GM12874 (cell line): ENCODE data around the gene SH2B3.

Experiments used
- TF ChIP-seq, protein P1 (sequence below): IDR thresholded peaks from 2 replicates; pipeline ENCODE4 v1.5.1; 2011; ENCODE audit warnings: low read depth, mild to moderate bottlenecking, control low read depth, low read length, moderate library complexity; ENCODE audit not compliant: insufficient read depth

Gene SH2B3

DNA sequence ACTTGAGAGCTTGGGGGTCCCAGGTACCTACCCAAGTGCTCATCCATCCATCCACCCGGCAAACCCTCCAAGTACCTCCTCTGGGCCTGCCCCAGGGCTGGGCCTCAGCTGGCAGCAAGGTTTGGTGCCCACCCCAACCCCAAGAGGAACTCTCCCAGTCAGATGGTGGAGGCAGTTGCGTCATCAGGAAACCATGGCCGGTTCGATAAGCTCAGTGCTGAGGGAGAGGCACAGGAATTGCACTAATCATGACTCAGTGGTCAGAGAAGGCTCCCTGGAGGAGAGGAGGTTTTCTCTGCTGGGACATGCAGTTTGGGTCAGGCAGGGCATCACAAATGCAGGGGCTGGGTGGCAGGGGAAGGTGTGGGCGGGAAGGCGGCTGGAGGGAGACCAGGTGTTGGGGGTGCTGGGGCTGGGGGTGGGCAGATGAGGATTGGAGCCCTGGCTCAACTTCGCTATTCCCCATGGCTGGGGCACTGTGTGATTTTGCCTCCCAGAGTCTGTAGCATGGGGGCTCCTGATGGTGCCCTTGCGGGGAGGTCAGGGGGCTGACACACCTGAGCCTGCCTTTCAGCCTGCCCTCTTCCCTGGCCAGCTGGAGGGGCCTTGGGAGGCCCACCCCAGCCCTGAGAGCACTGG, 32.2 kb downstream of the SH2B3 start:
- TF ChIP-seq, protein P1, sequence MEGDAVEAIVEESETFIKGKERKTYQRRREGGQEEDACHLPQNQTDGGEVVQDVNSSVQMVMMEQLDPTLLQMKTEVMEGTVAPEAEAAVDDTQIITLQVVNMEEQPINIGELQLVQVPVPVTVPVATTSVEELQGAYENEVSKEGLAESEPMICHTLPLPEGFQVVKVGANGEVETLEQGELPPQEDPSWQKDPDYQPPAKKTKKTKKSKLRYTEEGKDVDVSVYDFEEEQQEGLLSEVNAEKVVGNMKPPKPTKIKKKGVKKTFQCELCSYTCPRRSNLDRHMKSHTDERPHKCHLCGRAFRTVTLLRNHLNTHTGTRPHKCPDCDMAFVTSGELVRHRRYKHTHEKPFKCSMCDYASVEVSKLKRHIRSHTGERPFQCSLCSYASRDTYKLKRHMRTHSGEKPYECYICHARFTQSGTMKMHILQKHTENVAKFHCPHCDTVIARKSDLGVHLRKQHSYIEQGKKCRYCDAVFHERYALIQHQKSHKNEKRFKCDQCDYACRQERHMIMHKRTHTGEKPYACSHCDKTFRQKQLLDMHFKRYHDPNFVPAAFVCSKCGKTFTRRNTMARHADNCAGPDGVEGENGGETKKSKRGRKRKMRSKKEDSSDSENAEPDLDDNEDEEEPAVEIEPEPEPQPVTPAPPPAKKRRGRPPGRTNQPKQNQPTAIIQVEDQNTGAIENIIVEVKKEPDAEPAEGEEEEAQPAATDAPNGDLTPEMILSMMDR = no peak

DNA sequence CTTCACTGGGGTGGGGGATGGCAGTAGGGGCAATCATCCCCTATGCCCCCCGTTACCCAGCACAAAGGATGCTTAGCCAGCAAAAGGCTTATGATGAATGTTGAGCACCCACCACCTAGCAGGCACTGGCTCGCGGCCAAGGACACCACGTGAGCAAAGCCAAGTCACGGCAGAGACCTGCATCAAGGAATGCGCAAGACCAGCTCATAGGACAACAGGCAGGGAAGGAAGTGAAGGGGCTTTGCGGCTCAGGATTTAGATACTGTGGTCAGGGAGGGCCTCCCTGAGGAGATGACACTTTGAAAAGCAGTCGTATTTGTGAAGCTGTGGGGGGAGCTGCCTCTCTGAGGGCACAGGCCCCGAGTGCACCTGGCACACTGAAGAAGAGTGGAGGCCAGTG, 32.8 kb downstream of the SH2B3 start:
- TF ChIP-seq, protein P1 = no peak

DNA sequence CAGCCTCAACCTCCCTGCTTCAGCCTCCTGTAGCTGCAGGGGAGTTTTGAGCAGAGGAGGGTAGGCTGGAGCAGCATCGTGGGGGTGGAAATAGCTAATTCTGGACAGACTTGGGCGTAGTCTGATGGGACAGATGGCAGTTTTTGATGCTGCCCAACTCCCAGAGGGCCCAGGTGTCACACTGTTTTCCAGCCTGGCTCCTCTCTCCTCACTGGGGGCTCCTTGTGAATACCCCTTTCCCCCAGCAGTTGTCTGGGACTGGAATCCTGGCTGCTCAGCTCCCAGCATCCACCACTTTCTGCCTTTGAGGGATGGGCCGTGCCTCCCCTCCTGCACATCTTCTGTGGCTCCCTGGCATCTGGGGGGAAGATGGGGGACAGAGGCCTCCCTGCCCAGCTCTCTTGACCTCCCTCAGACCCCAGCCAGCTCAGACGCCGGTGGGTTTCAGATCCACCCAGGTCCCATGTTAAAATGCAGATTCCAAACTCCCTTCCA, 34.0 kb downstream of the SH2B3 start:
- TF ChIP-seq, protein P1 = no peak

DNA sequence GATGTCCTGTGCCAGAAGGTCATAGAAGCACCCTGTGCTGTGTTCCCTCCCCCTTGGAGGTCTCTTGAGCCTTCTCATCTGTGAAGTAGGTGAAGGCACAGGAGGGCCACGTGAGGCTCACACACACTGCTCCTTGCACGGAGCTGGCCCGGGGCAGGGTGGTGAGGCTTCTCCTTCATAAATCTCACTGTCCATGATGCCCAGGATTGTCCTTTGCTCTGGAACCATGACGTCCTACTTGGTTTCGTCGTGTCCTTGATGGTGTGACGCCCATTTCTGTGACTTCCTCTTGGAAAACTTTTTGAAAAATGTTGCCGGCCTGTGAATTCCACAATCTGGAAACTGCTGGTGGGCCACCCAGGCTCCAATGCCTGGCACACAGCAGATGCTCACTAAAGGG, 34.4 kb downstream of the SH2B3 start:
- TF ChIP-seq, protein P1 = no peak

DNA sequence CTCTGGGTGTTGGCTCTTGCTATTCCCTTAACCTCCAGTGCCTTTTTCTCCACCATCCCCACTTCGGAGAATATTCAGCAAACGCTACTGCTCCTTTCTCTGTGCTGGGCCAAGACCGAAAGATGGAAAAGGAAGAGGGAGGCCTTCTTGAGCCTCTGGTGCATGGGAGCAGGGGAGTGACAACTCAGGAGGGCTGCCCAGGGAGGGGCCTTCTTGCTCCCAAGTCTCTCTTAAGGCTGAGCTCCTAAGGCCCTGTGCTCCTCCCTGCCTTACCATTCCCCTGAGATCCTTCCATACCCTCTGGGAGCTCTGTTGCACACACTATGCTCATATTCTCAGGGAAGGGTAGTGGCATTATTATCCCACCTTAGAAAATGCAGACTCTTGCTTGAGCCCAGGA, 34.9 kb downstream of the SH2B3 start:
- TF ChIP-seq, protein P1 = no peak

DNA sequence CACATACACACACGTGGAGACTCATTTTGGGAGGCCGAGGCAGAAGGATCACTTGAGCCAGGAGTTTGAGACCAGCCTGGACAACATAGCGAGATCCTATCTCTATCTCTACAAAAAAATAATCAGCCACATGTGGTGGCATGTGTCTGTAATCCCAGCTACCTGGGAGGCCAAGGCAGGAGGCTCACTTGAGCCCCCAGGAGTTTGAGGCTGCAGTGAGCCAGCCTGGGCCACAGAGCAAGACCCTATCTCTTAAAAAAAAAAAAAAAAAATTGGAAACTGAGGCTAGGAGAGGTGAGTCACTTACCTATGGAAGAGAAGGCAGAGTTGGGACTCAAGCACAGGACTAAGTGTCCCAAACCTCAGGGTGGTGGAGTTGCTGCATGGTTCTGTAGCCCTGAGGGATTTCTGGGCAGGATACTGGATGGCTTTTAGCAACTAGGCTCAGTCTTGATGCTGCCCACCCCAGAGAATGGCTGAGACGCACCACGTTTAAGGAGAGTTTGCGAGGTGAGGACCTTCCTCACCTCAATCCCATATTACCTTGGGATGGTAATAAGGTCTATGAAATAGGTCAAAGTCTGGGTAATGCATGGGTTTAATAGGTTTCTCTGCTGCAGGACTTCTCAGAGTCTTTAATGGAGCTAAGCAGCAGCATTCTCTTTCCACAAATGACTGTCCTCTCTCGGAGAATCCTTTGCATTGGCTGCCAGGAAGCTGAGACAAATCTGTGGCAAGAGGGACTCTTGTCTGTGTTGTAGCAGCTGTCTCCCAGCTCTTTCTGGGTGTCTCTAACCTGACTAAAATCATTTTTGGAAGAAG, 35.6 kb downstream of the SH2B3 start:
- TF ChIP-seq, protein P1 = no peak

DNA sequence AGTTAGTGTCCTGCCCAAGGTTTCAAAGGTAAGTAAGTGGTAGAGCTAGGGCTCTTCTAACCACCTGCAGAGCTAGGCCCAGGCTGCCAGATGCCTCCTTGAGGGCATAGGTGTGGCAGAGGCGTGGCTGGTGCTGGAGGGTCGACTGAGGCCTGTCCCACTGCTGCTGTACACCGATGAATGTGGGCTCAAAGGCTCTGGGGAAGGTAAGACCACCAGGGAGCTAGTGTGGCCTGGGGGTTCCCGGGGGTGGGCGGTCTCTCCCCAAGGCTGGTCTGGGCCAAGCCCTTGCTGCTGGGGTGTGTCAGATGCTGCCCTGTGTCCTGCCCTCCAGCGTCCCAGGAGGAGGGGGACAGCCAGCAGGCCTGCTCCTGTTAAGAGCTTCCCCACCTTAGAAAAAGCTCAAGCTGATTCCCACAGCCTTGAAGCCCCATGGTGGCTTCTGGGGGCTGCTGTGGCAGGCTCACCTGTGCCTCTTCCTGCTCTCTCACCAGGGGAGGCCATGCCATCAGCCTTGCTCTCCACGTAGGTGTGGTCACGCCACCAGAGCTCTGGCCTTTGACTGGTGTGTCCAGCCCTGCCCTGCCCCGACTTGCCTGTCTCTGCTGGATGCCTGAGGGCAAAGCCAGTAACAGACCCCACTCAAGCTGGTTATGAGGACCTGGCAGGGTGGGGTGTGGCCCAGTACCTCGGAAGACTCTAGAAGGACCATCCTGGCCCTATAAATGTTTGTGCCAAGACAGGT, 36.8 kb downstream of the SH2B3 start:
- TF ChIP-seq, protein P1 = no peak
